GM12892 (cell line): ENCODE data around the gene ARFGEF3.

Experiments used
- DNase-seq: peaks from one replicate; pipeline ENCODE4 v3.0.0; 2011; ENCODE audit not compliant: insufficient read length
- FAIRE-seq: peaks from 2 replicates; lab custom pipeline; 2011; peaks lifted over from hg19 to GRCh38; lab: Jason Lieb, UNC
- POLR2A ChIP-seq: IDR thresholded peaks from 2 replicates; pipeline ENCODE4 v1.6.1; 2011; ENCODE audit warnings: low read depth, low read length, control low read depth
- POLR2AphosphoS5 ChIP-seq: IDR thresholded peaks from 2 replicates; pipeline ENCODE4 v1.6.1; 2011; ENCODE audit warnings: low read depth, low read length, control low read depth
- TAF1 ChIP-seq: IDR thresholded peaks from 2 replicates; pipeline ENCODE4 v1.6.1; 2011; ENCODE audit warnings: low read depth, mild to moderate bottlenecking, control low read depth, low read length, borderline replicate concordance

Gene ARFGEF3

GRCh38 chr6:138222901-138223546, 61.3 kb downstream of the ARFGEF3 start:
- FAIRE-seq = no peak
- TF ChIP-seq POLR2A (no peak), TAF1 (no peak), POLR2AphosphoS5 (no peak)

GRCh38 chr6:138225953-138226352, 64.2 kb downstream of the ARFGEF3 start:
- FAIRE-seq = no peak
- no peak for TF ChIP-seq POLR2AphosphoS5
- TF ChIP-seq TAF1 = no peak
- TF ChIP-seq POLR2A = no peak
- no peak for DNase-seq

More at GRCh38 chr6:138222901-138223546, 61.3 kb downstream of the ARFGEF3 start:
- DNase-seq = no peak

- TF ChIP-seq POLR2AphosphoS5 = no peak
- no peak for TF ChIP-seq POLR2A
- DNase-seq (no peak), FAIRE-seq (no peak)
These were observed 65.1 kb downstream of the ARFGEF3 start for GRCh38 chr6:138226700-138227315.

- FAIRE-seq = no peak
- no peak for TF ChIP-seq POLR2AphosphoS5
- TF ChIP-seq POLR2A = no peak
- TF ChIP-seq TAF1 = no peak
- no peak for DNase-seq
These were observed 65.6 kb downstream of the ARFGEF3 start for GRCh38 chr6:138227316-138227781.

- FAIRE-seq (no peak), DNase-seq (no peak)
- TF ChIP-seq TAF1 = no peak
- no peak for TF ChIP-seq POLR2AphosphoS5
- no peak for TF ChIP-seq POLR2A
These were observed 67.3 kb downstream of the ARFGEF3 start for GRCh38 chr6:138229072-138229471.

GRCh38 chr6:138229663-138230179, 68.0 kb downstream of the ARFGEF3 start:
- no peak for FAIRE-seq
- no peak for TF ChIP-seq POLR2AphosphoS5
- TF ChIP-seq POLR2A = no peak
- no peak for TF ChIP-seq TAF1

GRCh38 chr6:138230221-138230620, 68.5 kb downstream of the ARFGEF3 start:
- DNase-seq (no peak), FAIRE-seq (no peak)
- no peak for TF ChIP-seq TAF1
- TF ChIP-seq POLR2AphosphoS5 = no peak
- TF ChIP-seq POLR2A = no peak

More at GRCh38 chr6:138229663-138230179, 68.0 kb downstream of the ARFGEF3 start:
- no peak for DNase-seq

GRCh38 chr6:138230759-138231380, 69.1 kb downstream of the ARFGEF3 start:
- no peak for DNase-seq
- TF ChIP-seq TAF1 = no peak
- no peak for TF ChIP-seq POLR2AphosphoS5
- no peak for TF ChIP-seq POLR2A
- no peak for FAIRE-seq

GRCh38 chr6:138231381-138231886, 69.7 kb downstream of the ARFGEF3 start:
- DNase-seq (no peak), FAIRE-seq (no peak)
- TF ChIP-seq POLR2AphosphoS5 (no peak), POLR2A (no peak), TAF1 (no peak)

- TF ChIP-seq TAF1 = no peak
- TF ChIP-seq POLR2A = no peak
- DNase-seq (no peak), FAIRE-seq (no peak)
These were observed 72.6 kb downstream of the ARFGEF3 start for GRCh38 chr6:138234363-138234762.

GRCh38 chr6:138235205-138235604, 73.5 kb downstream of the ARFGEF3 start:
- no peak for DNase-seq
- no peak for TF ChIP-seq TAF1
- no peak for FAIRE-seq

GRCh38 chr6:138235693-138236092, 74.0 kb downstream of the ARFGEF3 start:
- DNase-seq = no peak
- TF ChIP-seq POLR2A (no peak), POLR2AphosphoS5 (no peak), TAF1 (no peak)
- no peak for FAIRE-seq

GRCh38 chr6:138237463-138237862, 75.7 kb downstream of the ARFGEF3 start:
- no peak for DNase-seq
- FAIRE-seq = no peak

More at GRCh38 chr6:138237463-138237862, 75.7 kb downstream of the ARFGEF3 start:
- no peak for TF ChIP-seq POLR2AphosphoS5
- no peak for TF ChIP-seq POLR2A
- no peak for TF ChIP-seq TAF1
